ENCODE data around the gene SLC26A9. TPM values are rescaled to one million over a fixed set of nuclear protein-coding genes. Genes with fewer than 3 reads are reported as not detected.
"Not testable (repeated sequence)": the region's sequence is repeated elsewhere in the genome, so short reads cannot be mapped to it uniquely, and the experiment has no call there.

The SLC26A9 gene
- total and polyA plus RNA-seq, 2 donors (not counting 3 experiments of a cell fraction or from before 2014, with no cell fraction given) = 0.10 to 0.20 TPM

DNA sequence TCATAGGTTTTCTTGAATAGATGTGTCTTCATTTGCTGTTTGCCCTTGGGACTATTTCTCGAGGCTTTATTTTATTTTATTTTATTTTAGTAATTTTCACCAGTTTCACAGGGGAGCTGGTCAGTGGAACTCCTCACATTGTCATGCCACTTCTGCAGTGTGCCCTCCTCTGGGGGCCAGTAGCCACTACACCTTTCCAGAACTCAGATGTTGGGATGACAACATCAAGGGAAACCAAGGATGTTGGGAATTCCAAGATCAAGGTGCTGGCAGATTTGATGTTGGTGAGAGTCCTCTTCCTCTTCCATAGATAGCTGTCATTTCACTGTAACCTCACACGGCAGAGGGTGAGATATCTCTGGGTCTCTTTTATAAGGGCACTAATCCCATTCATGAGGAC is 35.5 kb downstream of the SLC26A9 start:
- H3K4me1 ChIP-seq (ENCODE audit: control insufficient read depth, extremely low read depth, insufficient read depth, low read length) = no peaks in the 10 kb centered on the region
- no peaks in the 10 kb centered on the region for H3K9me3 ChIP-seq (replicated peaks; ENCODE audit: control insufficient read depth, insufficient read depth, low read length)
- no peak overlapping the region for H2AFZ ChIP-seq (ENCODE audit: low read depth, low read length)
- dilution Hi-C loops (cut with MboI; ENCODE audit: extremely low pct_ligation_motif_present, low sequenced_read_pairs) (no loop called here), intact Hi-C loops (cut with micrococcal nuclease) (loop anchor here (1.0 to 5.0 kb wide), 4 partner anchors 95 to 248 kb away; partner anchors contain the start of gene SLC41A1)
- H3K4me3 ChIP-seq (replicated peaks in 1 of 3; ENCODE audit: insufficient read depth in 1 of 3, low read depth in 1 of 3, low read length in 3 of 3) = no peak overlapping the region
- no peaks in the 10 kb centered on the region for H3K79me2 ChIP-seq (ENCODE audit: control insufficient read depth, insufficient read depth, low read length)
- DNase-seq (ENCODE audit: low read depth, low spot score) (peak; percentile 46), FAIRE-seq (peak; percentile 81)
- no peak overlapping the region for H3K4me2 ChIP-seq (ENCODE audit: insufficient read depth, low read length)
- H3K36me3 ChIP-seq (ENCODE audit: control insufficient read depth in 2 of 2, extremely low read depth in 1 of 2, insufficient read depth in 2 of 2, low read length in 2 of 2) = no peaks in the 10 kb centered on the region
- peaks cover 5 to 9% of the 10 kb centered on the region in 2 experiments for H3K27me3 ChIP-seq (ENCODE audit: control insufficient read depth in 2 of 2, insufficient read depth in 2 of 2, low read length in 2 of 2)
- ChIA-PET CTCF (interaction anchor here (0.5 to 4.0 kb wide), 34 partner anchors 10 to 319 kb away, joined by 3 to 215 read pairs (median 5); partner anchors contain the start of genes PM20D1 and SLC41A1), POLR2A (no interaction called here)
- TF ChIP-seq, protein P1, sequence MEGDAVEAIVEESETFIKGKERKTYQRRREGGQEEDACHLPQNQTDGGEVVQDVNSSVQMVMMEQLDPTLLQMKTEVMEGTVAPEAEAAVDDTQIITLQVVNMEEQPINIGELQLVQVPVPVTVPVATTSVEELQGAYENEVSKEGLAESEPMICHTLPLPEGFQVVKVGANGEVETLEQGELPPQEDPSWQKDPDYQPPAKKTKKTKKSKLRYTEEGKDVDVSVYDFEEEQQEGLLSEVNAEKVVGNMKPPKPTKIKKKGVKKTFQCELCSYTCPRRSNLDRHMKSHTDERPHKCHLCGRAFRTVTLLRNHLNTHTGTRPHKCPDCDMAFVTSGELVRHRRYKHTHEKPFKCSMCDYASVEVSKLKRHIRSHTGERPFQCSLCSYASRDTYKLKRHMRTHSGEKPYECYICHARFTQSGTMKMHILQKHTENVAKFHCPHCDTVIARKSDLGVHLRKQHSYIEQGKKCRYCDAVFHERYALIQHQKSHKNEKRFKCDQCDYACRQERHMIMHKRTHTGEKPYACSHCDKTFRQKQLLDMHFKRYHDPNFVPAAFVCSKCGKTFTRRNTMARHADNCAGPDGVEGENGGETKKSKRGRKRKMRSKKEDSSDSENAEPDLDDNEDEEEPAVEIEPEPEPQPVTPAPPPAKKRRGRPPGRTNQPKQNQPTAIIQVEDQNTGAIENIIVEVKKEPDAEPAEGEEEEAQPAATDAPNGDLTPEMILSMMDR (IDR thresholded peaks at IDR 0.05; ENCODE audit: extremely low read depth in 1 of 2, insufficient read depth in 1 of 2, low read depth in 1 of 2, low read length in 2 of 2) = peak; percentile 65 to 75
- TF ChIP-seq, protein P2, sequence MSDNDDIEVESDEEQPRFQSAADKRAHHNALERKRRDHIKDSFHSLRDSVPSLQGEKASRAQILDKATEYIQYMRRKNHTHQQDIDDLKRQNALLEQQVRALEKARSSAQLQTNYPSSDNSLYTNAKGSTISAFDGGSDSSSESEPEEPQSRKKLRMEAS (IDR thresholded peaks at IDR 0.05; ENCODE audit: insufficient read depth, insufficient read length) = no peak
- TF ChIP-seq JUN (IDR thresholded peaks at IDR 0.05; ENCODE audit: borderline replicate concordance, insufficient read depth, insufficient read length, low read depth) = no peak
- no peak overlapping the region for H3K9ac ChIP-seq (replicated peaks; ENCODE audit: extremely low read depth, insufficient read depth, low read length)
- no TSS peak for BruUV-seq (replicated peaks)
- H3K27ac ChIP-seq (ENCODE audit: insufficient read depth, low read depth, low read length) = no peak overlapping the region
- no peaks in the 10 kb centered on the region for H4K20me1 ChIP-seq (replicated peaks; ENCODE audit: control insufficient read depth, extremely low read depth, insufficient read depth, low read length)
- H3K9me1 ChIP-seq (replicated peaks; ENCODE audit: control insufficient read depth, extremely low read depth, insufficient read depth, low read length) = no peaks in the 10 kb centered on the region

DNA sequence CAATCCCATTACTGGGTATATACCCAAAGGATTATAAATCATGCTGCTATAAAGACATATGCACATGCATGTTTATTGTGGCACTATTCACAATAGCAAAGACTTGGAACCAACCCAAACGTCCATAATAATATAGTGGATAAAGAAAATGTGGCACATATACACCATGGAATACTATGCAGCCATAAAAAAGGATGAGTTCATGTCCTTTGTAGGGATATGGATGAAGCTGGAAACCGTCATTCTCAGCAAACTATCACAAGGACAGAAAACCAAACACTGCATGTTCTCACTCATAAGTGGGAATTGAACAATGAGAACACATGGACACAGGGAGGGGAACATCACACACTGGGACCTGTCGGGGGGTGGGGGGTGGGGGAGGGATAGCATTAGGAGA is 38.2 kb downstream of the SLC26A9 start:
- H3K9me3 ChIP-seq (replicated peaks; ENCODE audit: control insufficient read depth, insufficient read depth, low read length); H3K36me3 ChIP-seq (ENCODE audit: control insufficient read depth in 2 of 2, extremely low read depth in 1 of 2, insufficient read depth in 2 of 2, low read length in 2 of 2); H3K4me1 ChIP-seq (ENCODE audit: control insufficient read depth, extremely low read depth, insufficient read depth, low read length); H3K79me2 ChIP-seq (ENCODE audit: control insufficient read depth, insufficient read depth, low read length); DNase-seq (ENCODE audit: low read depth, low spot score); H4K20me1 ChIP-seq (replicated peaks; ENCODE audit: control insufficient read depth, extremely low read depth, insufficient read depth, low read length); H3K9ac ChIP-seq (replicated peaks; ENCODE audit: extremely low read depth, insufficient read depth, low read length); H3K27ac ChIP-seq (ENCODE audit: insufficient read depth, low read depth, low read length); POLR2A ChIA-PET; H3K9me1 ChIP-seq (replicated peaks; ENCODE audit: control insufficient read depth, extremely low read depth, insufficient read depth, low read length); dilution Hi-C loops (cut with MboI; ENCODE audit: extremely low pct_ligation_motif_present, low sequenced_read_pairs); H2AFZ ChIP-seq (ENCODE audit: low read depth, low read length); H3K4me3 ChIP-seq (replicated peaks in 1 of 3; ENCODE audit: insufficient read depth in 1 of 3, low read depth in 1 of 3, low read length in 3 of 3); BruUV-seq (replicated peaks); FAIRE-seq; H3K27me3 ChIP-seq (ENCODE audit: control insufficient read depth in 2 of 2, insufficient read depth in 2 of 2, low read length in 2 of 2); H3K4me2 ChIP-seq (ENCODE audit: insufficient read depth, low read length): not testable (repeated sequence)
- intact Hi-C loops (cut with micrococcal nuclease) = loop anchor here (5.0 kb wide), 2 partner anchors 93 to 193 kb away; partner anchors contain the start of gene SLC41A1
- CTCF ChIA-PET = interaction anchor here (1.0 to 4.0 kb wide), 2 partner anchors 72 to 113 kb away, joined by 3 to 215 read pairs; no protein-coding TSS in a partner anchor
